Astrocyte of the cerebellum (primary cell): ENCODE measurements around the gene KRT85.

Experiments
- DNase-seq: peaks from one replicate; pipeline ENCODE4 v3.0.0-alpha.2; 2011; ENCODE audit warnings: low read depth
- H3K4me3 ChIP-seq: 2 replicates; pipeline ENCODE4 v1.5.1; 2011; ENCODE audit warnings: mild to moderate bottlenecking, low read depth, low read length, moderate library complexity
- in situ Hi-C: cut with HindIII; loops from 2 replicates; pipeline ENCODE4 v1.10.0; 2017; ENCODE audit warnings: low sequenced_read_pairs
- TF ChIP-seq, protein P1 (sequence below): IDR thresholded peaks from 2 replicates; pipeline ENCODE4 v1.5.1; 2012; ENCODE audit warnings: low read length, low read depth, moderate library complexity, mild to moderate bottlenecking; ENCODE audit errors: missing control alignments

Gene KRT85

DNA sequence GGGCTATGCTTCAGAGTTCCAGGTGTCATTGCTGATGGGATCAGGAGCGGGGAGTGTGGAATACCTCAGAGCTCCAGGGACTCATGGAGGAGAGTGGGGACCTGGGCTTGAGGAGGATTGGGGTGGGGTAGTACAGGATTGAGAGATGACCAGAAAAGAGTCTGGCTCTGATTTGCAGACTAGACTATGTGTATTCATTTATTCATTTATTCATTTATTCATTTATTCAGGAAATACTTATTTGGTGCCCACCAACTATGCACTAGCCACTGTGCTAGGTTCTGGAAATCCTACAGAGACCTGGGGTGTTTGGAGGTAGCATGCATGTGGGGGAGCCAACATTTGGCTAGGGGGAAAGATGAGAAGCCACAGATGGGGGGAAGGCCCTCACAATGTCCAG, 45.2 kb downstream of the KRT85 start:
- in situ Hi-C loops: no loop called here
- H3K4me3 ChIP-seq: no peak overlapping the region
- TF ChIP-seq, protein P1, sequence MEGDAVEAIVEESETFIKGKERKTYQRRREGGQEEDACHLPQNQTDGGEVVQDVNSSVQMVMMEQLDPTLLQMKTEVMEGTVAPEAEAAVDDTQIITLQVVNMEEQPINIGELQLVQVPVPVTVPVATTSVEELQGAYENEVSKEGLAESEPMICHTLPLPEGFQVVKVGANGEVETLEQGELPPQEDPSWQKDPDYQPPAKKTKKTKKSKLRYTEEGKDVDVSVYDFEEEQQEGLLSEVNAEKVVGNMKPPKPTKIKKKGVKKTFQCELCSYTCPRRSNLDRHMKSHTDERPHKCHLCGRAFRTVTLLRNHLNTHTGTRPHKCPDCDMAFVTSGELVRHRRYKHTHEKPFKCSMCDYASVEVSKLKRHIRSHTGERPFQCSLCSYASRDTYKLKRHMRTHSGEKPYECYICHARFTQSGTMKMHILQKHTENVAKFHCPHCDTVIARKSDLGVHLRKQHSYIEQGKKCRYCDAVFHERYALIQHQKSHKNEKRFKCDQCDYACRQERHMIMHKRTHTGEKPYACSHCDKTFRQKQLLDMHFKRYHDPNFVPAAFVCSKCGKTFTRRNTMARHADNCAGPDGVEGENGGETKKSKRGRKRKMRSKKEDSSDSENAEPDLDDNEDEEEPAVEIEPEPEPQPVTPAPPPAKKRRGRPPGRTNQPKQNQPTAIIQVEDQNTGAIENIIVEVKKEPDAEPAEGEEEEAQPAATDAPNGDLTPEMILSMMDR: no peak
- DNase-seq: no peak

DNA sequence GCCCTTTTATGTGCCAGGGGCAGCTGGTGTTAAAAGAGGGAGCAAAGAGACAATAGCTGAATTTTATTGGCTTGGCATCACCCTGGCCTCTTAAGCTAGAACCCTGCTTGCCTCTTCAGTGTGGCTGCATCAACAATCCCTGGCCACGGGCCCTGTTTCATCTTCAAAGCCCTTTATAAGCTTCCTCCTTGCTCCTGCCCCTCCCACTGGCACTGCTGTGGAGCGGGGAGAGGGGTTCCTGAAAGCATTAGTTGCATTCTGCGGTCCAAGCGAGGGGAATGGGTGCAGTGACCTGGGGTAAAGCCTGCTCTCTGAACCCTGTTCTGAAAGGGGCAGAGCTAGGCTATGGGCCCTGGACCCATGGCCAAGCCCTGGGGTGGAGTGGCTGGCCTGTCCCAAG, 45.9 kb downstream of the KRT85 start:
- no peak overlapping the region for H3K4me3 ChIP-seq
- TF ChIP-seq, protein P1: no peak
- in situ Hi-C loops: no loop called here
- DNase-seq: no peak

DNA sequence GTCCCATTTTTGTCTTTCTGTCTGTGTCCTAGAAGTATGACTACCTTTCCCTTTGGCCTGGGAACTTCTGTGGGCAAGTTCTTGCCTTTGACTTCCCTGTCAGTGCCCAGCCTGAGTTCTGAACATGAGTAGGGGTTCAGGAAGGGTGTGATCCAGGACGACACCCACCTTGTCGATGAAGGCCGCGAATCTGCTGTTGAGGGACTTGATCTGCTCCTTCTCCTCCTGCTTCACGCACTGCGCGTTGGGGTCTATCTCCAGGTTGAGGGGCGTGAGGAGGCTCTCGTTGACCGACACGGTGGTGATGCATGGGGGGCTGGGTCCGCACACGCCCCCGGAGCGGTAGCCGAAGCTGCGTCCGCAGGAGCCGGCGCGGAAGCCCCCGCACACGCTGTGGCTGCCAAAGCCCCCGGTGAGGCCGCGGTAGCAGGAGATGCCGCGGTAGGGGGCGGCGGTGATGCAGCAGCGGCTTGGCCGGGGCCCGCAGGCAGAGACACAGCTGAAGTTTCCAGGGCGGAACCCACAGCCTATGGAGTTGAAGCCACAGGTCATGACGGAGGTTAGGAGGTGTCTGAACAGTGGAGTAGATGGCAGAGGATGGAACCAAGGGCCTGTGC, 46.4 kb downstream of the KRT85 start, which contains the start of gene KRT83:
Gene KRT83, minus strand, starts transcription at position 615 of the 617 bp plus-strand sequence. Its CDS starts 63 bp downstream, at position 552.
- no peak for DNase-seq
- no peak within 1 kb of the TSS for H3K4me3 ChIP-seq
- TF ChIP-seq, protein P1: no peak
- in situ Hi-C loops: no loop called here

DNA sequence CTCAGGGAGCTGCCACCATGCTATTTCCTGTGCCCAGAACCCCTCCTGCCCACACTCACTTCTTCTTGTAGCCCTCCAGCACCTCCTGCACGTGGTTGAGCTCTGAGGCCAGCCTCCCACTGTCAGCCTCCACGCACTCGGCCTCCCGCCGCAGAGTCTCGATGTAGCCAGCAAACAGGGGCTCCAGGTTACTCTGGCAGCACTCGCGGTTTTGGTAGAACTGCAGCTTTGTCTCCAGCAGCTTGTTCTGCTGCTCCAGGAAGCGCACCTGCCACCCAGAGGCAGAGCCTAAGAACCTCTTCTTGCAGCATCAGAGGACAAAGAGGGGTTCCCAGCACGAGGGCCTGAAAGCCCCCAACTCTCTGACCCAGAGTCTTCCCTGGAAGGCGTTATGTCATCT, 48.2 kb downstream of the KRT85 start:
- TF ChIP-seq, protein P1: no peak
- no peak for DNase-seq
- in situ Hi-C loops: no loop called here

DNA sequence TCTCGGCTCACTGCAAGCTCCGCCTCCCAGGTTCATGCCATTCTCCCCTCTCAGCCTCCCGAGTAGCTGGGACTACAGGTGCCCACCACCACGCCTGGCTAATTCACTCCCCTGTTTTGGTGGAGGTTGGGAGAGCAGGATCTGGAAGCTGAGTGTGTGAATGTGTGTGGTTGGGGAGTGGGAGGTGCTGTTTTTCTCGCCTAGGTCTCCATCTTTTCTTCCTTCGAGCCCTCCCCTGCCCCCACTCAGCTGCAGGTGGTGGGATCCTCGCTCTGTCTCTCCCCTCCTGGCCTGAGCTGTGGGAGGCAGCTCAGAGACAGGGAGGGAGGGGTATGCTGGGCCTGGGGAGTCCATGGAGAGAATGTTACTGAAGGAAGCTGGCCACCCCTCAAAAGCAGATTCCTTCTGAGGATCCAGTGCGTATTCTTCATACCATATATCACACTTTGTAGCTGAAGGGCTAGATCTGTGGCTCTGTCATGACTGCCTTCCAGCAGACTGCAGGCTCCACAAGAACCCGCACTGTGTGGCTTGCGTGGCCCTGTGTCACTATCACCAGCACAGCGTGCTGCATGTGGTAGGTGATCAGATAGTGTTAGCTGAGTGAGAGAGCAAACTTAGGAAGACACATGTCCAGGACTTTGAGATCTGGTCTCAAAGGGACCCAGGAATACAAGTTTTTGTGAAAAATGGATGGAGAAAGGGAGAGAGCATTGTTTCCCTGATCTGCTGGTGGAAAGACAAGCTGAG, 48.9 kb downstream of the KRT85 start:
- DNase-seq: no peak
- in situ Hi-C loops: no loop called here
- TF ChIP-seq, protein P1: no peak

More for the DNA sequence above, 48.2 kb downstream of the KRT85 start:
- H3K4me3 ChIP-seq: no peak overlapping the region

DNA sequence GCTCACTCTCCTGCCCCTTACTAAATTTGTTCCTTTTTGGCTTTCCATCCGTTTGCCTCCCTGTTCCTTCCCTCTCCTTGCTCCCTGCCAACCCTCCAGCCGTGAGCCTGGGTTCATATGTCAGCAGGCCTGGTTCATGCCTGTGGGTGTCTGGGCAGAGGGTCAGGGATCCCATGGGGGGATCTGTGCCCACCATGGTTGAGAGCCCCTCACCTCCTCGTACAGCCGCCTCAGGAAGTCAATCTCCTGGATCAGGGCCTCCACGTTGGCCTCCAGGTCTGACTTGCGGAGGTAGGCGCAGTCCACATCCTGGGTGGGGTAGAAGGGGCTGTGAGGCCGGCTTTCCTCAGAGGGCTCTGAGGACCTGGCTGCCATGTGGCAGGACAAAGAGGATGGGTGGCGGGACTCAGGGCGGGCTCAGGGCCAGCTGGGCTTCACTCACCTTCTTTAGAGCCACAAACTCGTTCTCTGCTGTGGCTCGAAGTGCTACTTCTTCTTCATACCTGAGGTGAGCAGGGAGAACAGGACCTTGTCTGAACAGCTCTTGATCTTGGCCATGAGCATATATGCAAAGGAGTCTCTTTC, 49.7 kb downstream of the KRT85 start:
- no peak for DNase-seq
- in situ Hi-C loops: no loop called here
- TF ChIP-seq, protein P1: no peak
- H3K4me3 ChIP-seq: no peak overlapping the region

More for the DNA sequence above, 48.9 kb downstream of the KRT85 start:
- H3K4me3 ChIP-seq: no peak overlapping the region
